ENCODE results near the gene UBAC2.

Gene UBAC2

DNA sequence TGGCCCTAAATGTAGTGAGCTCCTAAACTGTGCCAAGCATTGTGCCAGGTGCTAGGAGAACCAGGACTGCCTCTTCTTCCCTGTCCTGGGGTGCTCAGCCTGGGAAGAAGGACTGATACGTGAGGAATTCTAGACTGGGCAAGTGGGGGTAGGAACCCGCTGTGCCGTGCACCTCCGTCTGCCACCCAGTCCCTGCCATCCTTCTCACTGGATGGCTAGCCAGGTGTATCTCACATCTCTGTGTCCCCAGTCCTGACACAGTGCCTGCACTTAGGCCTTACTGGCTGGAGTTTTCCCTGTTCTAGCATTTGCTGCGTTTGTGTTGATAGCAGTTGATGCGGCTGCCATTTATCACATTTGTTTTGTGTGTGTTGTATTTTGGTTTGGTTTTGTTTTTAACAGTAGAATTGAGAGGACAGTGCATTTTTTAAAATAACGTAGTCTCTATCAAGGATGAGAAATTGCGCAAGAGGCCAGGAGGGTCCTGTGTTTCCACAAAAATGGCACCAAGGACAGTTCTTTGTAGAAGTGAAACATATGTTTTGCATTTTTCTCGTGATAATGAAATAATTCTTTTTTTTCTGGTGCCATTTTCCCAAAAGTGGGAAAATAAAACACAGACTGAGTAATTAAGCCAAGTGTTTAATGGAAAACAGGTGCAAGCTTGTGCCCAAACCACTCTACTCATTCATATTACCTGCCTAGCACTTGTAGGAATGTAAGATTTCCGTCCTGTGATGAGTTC, 111.3 kb downstream of the UBAC2 start:
- DNase-seq (ENCODE audit: low read depth in 2 of 2): no peak

DNA sequence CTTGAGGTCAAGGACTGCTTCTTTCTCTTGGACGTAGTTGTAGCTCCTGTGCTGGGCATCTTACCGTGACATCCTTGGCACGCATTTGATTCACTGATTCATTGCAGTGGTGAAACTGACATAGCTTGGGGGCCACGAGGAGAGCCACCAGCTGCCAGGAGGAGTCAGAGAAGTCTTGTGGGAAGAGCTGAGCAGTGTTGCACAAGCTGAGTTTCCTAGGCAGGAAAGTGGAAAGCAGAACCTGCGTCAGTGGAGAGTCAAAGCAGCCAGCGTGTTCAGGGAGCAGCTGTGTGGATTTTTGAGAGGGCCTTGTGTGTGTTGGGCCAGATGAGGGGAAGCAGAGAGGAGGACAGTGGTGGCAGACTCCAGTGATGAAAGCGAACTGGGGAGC, 111.8 kb downstream of the UBAC2 start:
- no peak for DNase-seq (ENCODE audit: low read depth in 2 of 2)

DNA sequence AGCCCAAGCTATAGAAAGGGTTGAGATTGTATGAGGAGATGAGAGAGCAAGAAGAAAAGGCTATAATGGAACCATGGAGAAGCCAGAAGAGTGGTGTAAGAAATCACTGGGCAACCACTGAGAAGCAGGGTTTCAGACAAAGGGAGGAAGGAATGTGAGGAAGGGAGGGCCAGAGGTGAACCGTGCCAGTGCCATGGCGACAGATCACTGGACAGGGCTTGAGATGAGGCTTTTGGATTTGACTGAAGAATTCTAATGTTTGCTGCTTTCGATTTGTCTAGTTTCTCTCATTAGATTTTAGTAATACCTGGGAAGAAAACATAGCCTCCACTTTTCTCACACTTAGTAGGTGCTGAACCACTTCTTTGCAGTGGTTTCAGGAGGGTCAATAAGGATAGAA, 112.8 kb downstream of the UBAC2 start:
- no peak for DNase-seq (ENCODE audit: low read depth in 2 of 2)

DNA sequence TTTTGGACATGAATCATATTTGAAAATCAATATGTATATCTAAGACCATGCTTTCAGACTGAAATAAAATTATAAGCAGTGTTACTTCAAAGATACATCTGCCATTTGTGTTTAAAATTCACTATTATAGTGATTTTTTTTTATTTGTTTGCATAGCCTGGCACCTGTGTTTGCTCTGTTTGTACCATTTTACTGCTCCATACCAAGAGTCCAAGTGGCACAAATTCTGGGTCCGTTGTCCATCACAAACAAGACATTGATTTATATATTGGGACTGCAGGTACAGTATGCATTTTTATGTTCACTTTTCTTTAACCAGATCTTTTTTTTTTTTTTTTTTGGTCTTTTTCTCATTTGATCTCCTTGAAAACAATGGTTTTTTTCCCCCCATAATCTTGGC, 113.3 kb downstream of the UBAC2 start:
- no peak for DNase-seq (ENCODE audit: low read depth in 2 of 2)

DNA sequence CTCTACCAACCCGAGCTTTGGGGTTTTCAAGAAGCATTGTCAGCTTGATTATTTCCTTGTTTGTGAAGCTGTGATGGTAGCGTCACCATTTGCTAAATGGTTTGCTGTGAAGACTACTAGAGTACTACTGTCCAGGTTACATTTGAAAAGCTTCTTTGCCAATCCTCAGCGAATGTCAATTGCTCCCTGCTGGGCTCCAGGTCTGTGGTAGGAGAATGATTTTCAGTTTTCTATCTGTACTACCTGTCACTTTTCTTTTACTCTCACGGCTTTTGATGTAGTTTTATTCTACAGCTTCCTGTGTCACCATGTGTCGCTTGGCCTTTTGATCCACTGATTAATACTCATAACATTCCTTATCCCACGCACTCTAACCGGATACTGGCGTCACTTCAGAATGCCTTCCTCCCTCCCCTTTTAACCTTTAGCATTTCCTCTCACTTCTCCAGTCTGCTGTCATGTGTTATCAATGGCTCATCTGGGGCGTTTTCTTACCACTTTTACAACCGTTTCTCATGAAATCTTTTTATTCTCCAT, 114.1 kb downstream of the UBAC2 start:
- DNase-seq (ENCODE audit: low read depth in 2 of 2): peak in 1 of 2 donors; percentile 52

DNA sequence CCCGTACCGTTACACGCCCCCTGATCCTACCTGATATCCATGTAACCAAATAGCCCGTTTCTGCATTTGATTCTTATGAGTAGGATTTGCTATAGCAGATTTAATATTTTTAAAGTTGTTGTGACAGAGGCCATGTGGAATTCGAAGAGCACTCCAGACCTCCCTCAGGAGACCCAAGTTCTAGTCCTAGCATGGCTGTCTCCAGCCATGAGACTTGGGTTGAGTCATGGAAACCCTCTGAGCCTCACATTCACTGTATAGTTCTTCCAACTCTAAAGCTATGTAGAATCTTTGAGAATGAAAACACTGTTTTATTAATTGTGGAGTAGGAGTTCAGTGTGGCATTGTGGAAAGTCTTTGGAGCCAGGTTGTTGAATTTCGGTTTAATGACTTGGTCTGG, 114.5 kb downstream of the UBAC2 start:
- no peak for DNase-seq (ENCODE audit: low read depth in 2 of 2)

DNA sequence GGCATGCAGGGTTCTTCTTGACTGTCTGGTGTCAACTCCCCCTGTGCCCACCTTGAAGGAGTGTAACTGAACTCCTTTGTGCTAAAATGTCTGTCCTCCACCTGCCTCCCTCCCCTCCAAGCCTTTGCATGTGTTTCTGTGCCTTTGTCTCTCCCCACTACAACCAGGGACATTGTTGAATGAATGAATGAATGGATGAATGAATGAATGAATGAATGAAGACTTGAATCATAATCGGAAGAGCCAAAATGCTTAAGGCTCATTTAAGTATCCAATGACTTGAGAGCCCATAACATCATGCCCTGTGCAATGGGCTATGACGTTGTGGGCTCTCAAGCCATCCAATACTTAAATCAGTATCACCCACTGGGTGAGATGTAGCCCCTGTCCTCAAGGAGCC, 115.6 kb downstream of the UBAC2 start:
- no peak for DNase-seq (ENCODE audit: low read depth in 2 of 2)

DNA sequence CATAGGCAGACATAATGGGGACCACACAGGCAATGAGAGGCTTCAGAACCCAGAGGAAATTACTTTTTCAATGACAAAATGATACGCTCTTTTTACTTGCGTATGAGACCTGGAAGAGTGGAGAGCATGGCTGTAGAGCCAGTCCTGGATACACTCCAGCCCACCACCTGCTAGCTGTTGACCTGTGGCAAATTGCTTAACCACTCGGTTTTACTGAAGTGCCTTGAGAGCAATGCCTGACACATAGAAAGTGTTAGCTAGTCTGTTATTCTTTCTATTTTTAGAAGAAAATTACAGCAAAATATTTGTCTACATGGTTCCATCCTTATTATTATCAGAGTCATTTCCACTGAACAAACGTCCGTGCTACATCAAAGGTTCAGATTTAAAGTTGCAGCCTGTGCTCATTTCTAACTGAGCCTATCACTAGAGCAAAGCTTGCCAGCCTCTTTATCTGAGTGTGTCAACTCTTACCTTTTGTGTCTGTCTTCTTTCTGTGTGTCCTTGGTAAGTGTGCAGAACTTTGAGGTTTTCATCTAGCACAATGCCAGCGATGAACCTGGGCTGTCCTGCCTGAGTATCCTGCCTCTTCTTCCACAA, 116.1 kb downstream of the UBAC2 start:
- no peak for DNase-seq (ENCODE audit: low read depth in 2 of 2)

DNA sequence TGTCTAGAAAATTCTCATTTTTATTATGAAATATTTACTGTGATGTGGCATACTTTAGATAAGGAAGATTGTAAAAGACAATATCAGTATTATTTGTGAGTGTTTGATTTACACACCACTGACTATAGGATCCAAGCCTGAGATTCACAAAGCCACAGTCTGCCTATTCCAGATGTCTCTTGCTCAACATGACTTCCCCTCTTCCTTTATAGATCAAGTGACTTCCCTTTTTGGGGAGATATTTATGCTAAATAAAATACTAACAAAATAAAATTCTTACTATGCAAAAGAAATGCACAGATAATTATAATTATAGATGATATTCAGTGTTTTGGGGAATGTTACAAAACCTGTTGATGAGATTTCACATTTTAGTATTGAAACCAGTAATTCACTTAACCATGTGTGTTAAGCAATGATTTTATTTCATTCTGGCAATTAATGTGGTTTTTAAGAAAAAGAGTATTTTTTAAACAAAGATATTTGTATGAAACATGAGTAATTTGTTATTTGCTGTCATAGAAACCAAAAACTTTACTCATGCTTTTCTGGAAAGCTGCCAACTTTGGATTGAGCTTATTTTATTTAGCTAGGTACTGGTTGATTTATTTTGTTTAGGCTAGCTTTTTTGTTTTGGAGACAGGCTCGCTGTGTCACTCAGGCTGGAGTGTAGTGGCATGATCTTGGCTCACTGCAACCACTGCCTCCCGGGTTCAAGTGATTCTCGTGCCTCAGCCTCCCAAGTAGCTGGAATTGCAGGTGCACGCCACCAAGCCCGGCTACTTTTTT, 120.2 kb downstream of the UBAC2 start:
- no peak for DNase-seq (ENCODE audit: low read depth in 2 of 2)

DNA sequence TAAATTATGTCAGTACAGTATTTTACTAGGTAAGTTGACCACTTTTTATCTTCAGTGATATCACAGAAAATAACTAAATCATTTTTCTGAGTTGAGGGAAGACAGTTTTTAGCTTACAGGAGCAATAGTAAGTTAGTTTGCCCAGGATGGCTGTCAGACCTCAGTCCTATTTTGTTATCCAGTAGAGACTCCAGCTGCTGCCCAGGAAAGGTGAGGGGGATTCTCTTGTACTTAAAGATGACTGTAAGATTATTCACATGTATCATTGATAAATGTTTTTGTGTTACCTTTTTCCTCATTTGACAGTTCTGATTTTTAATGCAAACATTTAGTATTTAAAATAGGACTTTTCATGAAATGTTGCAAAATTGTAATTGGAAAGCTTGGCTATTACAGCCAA, 121.1 kb downstream of the UBAC2 start:
- no peak for DNase-seq (ENCODE audit: low read depth in 2 of 2)

DNA sequence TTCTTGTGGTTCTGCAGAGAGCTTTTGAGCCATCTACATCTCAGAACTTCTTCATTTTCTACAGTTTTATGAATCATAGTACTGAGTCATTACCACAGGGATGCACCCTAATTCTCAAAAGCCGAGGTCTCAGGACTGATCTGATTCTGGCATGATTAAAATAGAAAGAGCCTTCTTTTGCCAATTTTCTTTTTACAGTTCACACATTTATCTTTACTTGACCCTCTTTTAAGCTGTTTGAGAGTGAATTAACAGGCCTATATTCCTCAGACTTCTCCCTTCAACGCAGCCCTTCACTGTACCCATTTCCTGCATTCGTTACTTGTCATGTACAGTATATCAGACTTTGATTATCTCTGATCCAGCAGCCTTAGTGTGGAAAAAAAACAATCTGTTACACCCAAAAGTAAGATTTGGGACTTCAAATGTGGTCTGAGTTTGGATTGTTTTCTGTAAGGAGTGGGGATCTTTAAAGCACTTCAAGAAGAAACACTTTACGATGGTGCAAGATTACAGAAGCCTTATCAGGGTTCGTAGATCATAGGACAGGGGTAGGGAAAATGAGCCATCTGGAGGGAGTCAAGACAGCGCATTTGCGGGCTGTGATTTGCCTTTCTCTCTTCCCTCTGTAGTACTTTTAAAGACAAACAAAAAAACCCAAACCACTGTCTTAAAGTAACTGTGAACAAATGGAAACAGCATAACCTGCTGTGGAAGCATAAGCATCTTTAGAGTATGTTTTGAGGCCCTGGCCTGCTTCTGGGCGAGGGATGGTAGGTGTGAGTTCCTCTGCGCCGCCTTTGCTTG, 121.8 kb downstream of the UBAC2 start:
- DNase-seq (ENCODE audit: low read depth in 2 of 2): no peak

DNA sequence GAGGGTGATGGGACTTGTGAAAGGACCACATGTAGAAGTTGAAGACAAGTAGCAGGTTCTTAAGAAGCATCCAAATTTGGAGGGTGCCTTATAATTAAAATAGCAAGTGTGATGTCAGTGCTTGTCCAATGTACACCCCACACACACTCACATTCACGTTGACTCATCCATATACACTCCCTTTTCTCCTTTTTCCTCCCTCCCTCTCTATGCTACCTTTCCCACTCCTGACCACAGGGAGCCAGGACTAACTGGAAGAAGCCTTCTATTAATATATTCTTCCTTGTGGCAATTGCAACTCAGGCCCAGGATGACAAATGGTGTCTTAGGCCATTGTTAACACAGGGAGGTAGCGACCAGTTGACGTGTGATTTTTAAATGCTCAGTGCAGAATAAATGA, 122.8 kb downstream of the UBAC2 start:
- DNase-seq (ENCODE audit: low read depth in 2 of 2): no peak

DNA sequence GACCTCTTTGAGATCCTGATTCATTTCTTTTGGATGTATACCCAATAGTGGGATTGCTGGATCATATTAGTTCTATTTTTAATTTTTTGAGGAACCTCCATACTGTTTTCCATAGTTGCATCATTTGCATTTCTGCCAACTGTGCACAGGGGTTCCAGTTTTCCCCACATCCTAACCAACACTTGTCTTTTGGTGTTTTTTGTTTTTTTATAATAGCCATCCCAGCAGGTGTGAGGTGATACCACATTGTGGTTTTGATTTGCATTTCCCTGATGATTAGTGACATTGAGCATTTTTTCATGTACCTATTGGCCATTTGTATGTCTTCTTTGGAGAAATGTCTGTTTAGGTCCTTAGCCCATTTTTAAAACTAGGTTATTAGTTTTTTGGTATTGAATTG, 125.4 kb downstream of the UBAC2 start:
- DNase-seq (ENCODE audit: low read depth in 2 of 2): no peak

DNA sequence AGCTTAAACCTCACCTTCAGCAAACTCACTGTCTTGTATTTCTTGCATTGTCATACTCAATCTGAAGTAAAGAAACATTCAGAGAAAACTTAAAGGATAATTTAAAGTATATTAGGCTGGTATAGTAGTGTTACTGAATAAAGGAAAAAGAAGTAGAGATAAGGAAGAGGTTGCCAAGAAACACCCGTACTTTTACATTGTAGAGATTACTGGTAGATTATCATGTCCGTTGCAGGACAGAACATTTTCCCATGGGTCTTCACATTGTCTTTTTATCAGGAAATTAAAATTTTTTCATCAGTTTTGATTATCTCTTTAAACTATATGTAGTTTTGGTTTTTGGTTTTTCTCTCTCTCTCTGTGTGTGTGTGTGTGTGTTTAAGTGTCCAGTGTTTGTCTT, 126.5 kb downstream of the UBAC2 start:
- no peak for DNase-seq (ENCODE audit: low read depth in 2 of 2)

DNA sequence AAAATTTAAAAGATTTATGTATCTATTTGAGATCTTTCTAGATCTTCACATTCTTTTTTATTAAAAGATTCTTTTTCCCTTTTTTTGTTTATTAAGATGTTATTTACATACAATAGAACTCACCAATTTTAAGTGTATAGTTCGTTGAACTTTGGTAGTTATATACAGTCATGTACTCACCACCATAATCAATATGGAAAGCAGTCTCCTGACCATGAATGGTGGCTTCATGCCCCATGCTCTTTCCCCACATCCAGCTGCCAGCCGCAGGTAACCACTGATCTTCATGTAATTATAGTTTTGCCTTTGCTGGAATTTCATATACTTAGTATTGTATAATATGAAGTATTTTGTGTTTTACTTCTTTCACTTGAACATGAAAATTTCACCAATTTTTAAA, 127.1 kb downstream of the UBAC2 start:
- no peak for DNase-seq (ENCODE audit: low read depth in 2 of 2)

DNA sequence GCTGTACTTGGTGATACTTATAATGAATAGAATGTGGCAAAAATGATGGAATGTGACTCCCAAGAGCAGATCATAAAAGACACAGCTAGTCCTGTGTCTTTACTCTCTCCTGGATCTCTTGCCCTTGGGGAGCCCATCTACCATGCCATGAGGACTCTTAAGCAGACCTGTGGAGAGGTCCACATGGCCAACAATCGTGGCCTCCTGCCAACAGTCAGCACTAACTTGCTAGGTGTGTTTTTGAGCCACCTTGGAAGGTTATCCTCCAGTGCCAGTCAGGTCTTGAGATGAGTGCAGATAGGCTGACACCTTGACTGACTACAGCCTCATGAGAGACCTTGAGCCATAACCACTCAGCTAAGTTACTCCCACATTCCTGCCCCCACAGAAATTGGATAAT, 128.8 kb downstream of the UBAC2 start:
- no peak for DNase-seq (ENCODE audit: low read depth in 2 of 2)

DNA sequence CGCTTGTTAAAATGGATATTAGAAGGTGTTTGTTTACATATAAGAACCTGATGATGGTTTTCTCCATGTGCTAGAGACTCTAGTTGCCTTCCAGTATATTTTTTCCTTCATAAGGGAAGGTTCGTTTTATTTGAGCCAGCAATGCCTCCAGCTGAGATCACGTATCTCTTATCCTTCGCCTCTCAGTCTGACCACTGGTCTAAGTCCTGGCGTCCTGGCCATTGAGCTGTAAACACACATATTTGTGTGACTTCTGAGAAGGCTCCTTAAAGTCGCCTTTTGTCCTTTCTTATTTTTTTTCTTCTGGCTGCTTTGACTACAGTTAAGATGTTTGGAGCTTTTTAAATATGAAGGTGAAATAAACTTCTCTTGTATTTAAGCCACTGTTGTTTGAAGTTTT, 130.3 kb downstream of the UBAC2 start:
- no peak for DNase-seq (ENCODE audit: low read depth in 2 of 2)

DNA sequence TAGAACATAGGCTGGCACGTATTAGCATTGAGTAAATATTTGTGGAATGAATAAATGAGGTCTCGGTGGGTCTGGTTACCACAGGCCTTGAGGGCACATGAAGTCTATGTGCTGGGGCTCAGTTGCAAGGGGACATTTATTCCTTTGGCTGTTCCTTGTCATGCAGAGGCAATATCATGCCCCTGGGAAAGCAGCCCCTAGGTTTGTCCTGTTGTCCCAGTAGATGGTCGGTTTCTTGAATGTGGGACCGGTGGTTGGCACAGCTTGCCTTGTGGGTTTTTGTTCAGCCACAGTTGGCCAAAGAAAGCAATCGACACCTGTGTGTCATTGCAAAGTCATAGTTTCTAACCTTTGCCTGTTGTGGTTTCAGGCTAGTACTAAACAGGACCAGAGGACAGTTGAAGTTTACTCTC, 131.2 kb downstream of the UBAC2 start:
- no peak for DNase-seq (ENCODE audit: low read depth in 2 of 2)

DNA sequence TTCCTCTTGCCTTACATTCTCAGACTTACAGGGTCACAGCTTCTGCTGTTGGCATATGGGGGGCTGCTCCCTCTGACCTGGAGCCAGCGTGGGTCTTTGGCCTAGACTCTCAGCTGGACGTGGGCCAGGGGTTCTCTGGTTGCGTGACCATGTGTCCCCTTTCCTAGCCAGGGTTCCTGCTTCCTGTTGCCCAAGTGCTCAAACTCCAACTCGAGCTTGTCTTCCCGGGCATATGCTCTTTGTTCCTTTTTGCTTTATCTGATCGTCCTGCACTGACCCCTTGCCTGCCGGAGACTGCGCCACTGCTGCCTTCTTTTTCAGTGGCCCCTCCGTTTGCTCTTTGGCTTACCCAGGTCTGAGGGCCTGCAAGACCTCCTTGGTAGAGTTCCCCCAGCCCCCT, 131.8 kb downstream of the UBAC2 start:
- DNase-seq (ENCODE audit: low read depth in 2 of 2): no peak

DNA sequence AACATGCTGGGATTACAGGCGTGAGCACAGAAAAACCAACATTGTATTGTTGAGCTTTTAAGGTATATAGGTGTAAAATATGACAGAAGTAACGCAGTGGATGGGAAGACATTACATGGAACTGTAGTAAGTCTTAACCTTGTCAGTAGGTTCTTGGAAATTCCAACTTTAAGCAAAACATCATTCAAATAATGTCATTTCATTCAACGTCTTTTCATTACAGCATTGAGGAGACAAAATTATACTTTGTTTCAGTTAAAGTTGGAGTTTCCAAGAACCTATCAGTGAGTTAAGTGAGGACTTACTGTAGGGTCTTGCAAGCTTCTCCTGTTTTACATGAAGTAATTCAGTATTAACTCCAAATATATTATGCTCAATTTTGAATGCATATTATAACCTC, 133.6 kb downstream of the UBAC2 start:
- no peak for DNase-seq (ENCODE audit: low read depth in 2 of 2)

DNA sequence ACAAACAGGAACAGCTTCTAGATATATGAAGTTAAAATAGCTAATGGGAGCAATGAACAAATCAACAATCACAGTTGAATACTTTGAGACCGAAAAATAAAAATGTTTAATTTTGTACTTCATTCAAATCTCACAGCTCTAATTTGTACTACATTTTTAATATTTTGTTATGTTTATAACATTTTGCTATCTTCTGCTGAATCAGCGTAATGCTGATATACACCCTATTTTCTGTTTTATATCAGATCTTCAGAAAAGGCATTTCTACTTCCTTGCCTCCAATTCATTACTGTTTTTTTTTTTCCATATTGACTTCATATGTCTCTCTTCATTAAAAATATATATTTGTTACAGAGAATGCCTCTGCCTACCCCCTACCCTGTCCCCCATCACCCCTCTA, 134.4 kb downstream of the UBAC2 start:
- DNase-seq (ENCODE audit: low read depth in 2 of 2): no peak

DNA sequence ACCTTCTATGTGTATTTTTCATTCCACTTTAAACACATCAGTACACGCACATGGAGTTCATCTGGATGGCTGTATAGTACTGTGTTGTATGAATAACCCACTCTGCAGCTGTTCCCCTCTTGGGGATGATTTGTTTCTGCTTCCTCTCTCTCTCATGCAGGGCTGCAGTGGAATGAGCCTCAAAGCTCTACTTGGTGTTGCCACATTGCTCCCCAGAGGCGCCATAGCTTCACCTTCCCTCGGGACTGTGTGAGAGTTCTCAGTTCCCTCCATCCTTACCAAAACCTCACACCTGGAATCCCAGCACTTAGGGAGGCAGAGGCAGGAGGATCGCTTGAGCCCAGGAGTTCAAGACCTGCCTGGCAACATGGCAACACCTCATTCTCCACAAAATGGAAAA, 134.9 kb downstream of the UBAC2 start:
- DNase-seq (ENCODE audit: low read depth in 2 of 2): no peak

Data from activated CD4-positive, alpha-beta T cell treated with anti-CD3 and anti-CD28 coated beads for 24 hours (primary cell).